Activated CD8-positive, alpha-beta memory T cell treated with anti-CD3 and anti-CD28 coated beads for 4 hours (primary cell): ENCODE results near the gene BBLN.

Experiments
- DNase-seq, 2 donors: peaks; one replicate each; pipeline ENCODE4 v3.0.0-alpha.2; 2020; ENCODE audit warnings: low read depth in 2 of 2

Gene BBLN

GRCh38 chr9:128190013-128190412 lies 29.9 kb downstream of the BBLN start:
- no peak for DNase-seq

- peak in 1 of 2 donors; percentile 14 for DNase-seq
Measured at GRCh38 chr9:128190516-128191405, 30.7 kb downstream of the BBLN start.

DNA sequence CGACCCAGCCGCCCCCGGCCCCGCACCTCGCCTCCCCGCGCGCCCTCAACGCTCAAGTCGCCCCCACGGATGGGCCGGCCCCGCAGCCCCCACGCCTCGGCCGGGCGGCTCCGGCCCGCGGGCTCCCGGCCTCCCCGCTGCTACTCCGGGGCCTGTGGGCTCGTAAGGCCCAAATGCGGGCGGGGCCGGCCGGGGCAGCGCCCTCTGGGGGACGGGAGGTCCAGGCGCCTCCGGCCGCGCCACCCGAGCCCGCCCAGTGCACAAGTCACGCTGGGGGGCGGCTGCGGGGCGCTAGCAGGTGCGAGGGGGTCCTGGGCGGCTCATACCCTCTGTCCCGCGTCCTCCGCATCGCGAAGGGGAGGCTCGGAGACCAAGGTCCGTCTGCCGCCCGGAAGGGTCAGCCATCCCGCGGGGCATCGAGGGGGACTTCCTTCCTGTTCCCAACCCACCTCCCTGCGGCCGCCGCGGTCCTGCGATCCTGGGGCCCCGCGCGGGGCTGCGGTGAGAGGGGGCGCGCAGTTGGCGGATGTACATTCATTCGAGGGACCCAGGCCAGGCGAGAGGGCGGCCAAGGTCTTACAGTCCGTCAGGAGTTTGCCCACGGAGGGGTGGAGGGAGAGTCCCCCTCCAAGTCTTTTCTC lies 31.5 kb downstream of the BBLN start, which contains the start of gene CIZ1:
Gene CIZ1 (minus strand): TSS at position 167 of the 641 bp plus-strand sequence. CDS start 715 bp downstream, outside the sequence.
- peak; percentile 39 to 54 for DNase-seq

DNA sequence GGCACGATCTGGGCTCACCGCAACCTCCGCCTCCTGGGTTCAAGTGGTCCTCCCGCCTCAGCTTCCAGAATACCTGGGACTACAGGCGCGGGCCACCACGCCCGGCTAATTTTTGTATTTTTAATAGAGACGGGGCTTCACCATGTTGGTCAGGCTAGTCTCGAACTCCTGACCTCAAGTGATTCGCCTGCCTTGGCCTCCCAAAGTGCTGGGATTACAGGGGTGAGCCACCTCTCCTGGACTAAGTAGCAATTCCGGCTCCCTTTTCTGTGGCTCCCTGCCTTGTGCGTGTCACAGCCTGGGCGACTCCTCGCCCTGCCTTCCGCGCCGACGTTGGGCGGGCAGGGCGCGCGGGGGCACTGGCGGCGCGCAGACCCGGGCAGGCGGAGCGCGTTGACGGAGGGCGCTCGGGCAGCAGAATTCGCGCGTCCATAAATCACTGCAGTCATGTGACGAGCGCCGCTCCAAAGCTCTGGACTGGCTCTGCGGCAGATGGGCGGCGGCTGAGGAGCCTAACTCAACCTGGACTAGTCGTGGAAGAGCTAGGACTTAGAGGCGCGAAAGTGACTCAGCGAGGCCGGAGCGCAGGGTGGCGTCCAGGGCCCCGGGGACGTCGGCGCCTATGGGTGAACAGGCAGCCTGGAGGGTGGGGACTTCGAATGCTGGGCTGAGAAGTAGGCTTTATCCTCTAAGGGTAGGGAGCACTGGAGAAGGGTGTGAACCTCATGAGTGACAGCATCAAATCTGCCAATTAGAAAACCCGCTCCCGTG lies 32.7 kb downstream of the BBLN start:
- DNase-seq: no peak

DNA sequence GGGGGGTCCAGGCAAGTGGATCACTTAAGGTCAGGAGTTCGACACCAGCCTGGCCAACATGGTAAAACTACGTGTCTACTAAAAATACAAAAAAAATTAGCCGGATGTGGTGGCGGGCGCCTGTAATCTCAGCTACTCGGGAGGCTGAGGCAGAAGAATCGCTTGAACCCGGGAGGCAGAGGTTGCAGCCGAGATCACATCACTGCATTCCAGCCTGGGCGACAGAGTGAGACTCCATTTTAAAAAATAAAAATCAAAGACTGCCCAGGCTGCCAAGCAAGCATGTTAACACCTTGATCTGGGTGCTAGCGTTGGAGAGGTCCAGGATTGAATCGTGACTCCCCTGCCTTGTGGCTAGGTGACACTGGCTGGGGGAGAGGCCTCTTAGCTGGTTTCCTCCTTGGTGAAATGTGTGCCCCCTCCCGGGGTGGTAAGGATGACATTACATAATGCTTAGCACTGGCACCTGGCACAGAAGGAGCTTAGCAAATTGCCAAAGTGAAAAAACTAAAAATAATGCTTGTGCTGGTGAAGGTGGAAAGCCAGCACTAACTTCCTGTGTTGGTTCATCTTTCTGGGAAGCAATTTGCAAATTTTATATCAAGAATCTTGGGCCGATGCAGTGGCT lies 33.5 kb downstream of the BBLN start:
- DNase-seq: no peak

DNA sequence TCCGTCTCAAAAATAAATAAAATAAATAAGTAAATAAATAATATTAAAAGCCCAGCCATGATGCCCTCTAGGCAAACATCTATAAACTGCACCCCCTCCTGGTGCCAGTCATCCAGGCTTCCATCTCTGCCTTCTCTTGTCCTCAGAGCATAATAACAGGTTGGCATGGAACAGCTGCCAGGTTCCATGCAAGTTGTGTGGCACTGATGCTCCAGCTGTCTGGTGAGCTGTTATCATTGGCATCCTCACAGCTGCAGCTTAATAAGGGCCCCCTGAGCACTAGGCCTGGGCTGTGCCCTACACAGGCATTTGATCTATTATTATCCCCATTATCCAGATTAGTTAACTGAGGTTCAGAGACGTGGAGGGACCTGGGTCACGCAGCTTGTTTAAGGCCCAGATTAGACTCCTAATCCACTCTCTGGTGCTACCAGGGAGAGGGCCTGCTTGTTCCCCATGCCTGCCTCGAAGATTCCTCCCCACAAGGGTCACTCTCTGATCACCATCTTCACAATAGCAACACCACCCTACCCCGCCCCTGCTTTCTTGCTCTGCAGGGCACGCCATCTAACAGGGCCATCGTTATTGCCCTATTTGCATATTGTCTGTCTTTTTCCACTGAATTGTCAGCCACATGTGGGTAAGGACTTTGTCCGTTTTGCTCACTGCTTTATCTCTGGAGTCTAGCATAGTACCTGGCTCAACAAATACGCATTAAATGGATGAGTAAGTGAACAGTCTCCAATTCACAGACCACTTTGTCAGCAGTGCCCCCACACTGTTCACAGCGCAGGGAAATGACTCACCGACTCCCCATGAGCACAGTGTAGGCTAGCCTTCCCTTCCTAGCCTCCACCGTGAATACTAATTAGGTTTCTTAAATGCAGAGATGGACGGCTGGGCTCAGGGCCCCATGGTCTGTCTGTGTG lies 41.6 kb downstream of the BBLN start:
- DNase-seq: no peak

DNA sequence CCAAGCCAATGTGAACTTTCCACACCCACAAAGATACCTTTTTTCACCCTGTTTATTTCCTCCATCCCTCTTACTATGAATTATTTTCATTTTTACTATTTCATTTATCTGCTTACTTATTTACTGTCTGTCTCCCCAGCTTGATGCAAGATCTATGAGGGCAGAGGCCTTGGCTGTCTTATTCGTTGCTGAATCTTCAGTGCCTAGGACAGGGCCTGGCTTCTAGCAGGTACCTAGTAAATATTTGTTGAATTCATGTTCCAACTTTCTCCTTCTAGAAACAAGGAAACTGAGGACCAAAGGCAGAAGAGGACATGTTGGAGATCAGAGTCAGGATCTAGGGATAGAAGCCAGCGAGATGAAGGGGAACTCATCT lies 42.6 kb downstream of the BBLN start:
- DNase-seq: no peak

- peak in 1 of 2 donors; percentile 29 for DNase-seq
Measured at GRCh38 chr9:128203024-128203706, 43.1 kb downstream of the BBLN start, which contains the start of gene DNM1. DNM1 (plus strand) TSS chr9:128203379; CDS start chr9:128203471, 92 bp downstream.

DNA sequence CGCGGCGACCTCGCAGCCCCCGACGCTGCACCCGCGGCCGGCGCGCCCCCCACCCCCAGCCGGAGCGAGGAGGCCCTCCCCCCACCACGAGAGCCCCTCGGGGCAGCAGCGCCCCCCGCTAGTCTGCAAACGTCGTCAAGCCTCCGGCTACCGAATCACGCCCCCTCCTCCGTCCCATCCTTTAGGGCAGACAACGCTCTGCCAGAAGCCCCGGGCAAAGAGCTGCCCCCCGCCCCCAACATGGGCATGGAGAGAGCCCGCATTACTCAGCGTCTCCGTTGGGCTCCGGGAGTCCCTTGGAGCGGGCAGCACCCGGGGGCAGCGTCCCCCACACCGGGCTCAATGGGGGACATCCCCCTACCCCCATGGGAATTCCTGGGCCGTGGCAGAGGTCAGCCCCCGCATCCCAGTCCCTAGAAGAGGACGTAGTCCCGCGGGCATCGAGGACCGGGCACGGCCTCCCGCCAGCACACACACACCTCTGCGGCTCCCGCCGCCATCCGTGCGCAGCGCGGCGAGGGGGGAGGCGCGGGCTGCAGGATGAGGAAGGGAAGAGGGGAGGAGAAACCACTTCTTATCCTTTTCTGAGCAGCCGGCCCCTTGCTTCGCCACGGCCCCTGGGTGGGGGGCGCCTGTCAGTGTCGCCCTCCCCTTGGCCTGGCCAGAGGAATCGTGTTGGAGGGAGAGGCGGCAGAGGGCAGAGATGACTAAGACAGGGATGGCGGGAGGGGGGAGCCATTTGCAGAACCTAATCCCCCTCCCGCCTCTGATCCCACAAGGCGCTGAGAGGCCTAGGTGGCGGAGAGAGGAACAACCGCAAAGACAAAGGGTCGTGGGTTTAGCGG lies 43.9 kb downstream of the BBLN start:
- no peak for DNase-seq

- no peak for DNase-seq
Measured at GRCh38 chr9:128204858-128205257, 44.8 kb downstream of the BBLN start.

GRCh38 chr9:128205296-128205944 lies 45.4 kb downstream of the BBLN start:
- DNase-seq: no peak

DNA sequence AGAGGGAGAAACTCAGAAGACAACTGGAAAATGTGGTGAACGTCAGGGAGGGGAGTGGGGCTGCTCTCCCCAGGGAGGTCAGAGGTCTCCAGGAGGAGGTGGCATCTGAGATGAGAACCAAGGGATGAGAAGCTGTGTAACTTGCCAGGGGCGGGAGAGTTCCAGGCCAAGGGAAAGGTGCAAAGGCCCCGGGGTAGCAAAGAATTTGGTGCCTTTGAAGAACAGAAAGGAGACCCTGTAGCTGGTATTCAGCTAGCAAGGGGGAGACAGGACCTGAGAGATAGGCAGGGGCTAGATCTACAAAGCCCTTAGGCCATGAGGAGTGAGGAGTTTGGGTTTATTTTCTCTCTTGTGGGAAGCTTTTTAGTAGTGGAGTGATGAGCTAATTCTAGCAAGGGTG lies 46.4 kb downstream of the BBLN start:
- DNase-seq: no peak

DNA sequence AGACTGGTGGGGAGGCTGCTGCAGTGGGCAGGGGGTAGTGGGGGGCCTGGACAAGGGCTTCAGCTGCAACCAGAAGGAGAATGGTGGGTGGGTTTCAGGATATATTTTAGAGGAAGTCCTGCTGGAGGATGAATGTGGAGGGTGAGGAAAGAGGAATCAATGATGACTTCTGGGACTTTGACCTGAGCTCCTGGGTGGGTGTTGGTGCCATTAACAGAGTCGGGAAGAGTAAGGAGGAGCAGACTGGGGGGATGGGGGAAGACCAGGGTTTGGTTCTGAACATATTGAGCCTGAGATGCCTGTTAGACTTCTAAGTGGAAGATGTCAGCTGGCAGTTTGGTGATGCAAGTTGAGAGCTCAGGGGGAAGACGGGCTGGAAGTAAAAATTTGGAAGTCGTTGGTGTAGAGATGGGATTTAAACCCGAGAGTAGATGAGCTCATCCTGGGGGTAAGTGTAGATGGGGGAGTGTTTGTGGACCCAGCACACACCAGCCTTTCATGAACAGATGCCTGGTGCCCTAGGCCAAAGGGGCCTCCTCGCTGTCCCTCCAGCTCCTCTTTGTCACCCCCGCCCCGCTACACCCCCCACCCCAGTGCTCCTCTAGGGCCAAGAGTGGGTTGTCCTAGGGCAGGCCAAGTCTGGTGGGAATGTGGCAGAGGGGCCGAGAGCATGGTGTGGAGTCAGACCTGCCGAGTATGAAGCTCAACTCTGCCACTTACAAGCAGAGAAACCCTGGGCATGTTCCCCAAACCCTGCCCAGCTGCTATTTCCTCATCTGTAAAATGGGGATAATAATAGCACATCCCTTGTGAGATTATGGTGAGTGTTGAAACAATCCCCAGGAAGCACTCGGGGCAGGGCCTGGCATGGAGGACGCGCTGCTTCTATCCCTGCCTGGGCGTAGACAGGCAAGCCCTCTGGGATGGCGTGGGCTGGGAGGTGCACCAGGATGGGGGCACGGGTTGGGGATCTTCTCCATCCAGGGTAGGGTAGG lies 47.1 kb downstream of the BBLN start:
- no peak for DNase-seq

GRCh38 chr9:128208386-128208785 lies 48.3 kb downstream of the BBLN start:
- no peak for DNase-seq

GRCh38 chr9:128208946-128209669 lies 49.0 kb downstream of the BBLN start:
- no peak for DNase-seq

DNA sequence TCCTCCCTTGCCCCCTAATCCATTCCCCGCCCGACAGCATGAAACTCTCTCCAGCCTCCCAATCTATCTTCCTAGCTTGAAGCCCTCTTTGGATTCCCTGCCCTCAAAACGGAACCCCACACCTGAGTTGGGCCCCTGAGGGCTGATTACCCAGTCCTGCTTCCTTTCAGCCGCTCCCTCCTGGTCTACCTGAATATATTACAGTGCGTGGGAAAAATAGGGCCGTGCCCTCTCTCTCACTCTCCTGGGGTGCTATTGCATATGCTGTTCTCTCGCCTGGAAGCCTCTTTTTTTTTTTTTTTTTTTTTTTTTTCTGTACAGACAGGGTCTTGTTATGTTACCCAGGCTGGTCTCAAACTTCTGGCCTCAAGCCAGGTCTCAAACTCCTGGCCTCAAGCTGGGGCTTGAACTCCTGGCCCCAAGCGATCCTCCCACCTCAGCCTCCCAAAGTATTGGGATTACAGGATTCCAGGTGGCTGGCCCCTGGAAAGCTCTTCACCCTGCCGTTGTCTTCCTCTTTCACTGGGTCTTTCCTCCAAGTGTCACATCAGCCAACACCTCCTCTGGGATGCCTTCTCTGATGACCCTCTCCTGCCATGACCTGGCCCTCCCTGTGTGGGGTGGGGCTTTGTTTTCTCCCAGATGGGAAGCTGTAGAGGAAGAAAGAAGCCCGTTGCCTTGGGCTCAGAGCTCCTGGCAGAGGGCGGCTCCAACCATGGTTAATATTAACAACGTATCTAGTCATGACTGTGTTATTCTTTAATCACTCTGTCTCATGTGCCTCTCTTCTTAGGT lies 51.3 kb downstream of the BBLN start:
- DNase-seq: no peak
